Astrocyte of the cerebellum (primary cell): ENCODE results near the gene TMEM240.

ENCODE experiments used
- DNase-seq: peaks from one replicate; pipeline ENCODE4 v3.0.0-alpha.2; 2011; ENCODE audit warnings: low read depth
- H3K4me3 ChIP-seq: 2 replicates; pipeline ENCODE4 v1.5.1; 2011; ENCODE audit warnings: mild to moderate bottlenecking, low read depth, low read length, moderate library complexity
- CTCF ChIP-seq: IDR thresholded peaks from 2 replicates; pipeline ENCODE4 v1.5.1; 2012; ENCODE audit warnings: low read length, low read depth, moderate library complexity, mild to moderate bottlenecking; ENCODE audit errors: missing control alignments
- in situ Hi-C: cut with HindIII; loops from 2 replicates; pipeline ENCODE4 v1.10.0; 2017; ENCODE audit warnings: low sequenced_read_pairs

Gene TMEM240

GRCh38 chr1:1552263-1552639 is 11.8 kb upstream of the TMEM240 start:
- TF ChIP-seq CTCF = no peak
- in situ Hi-C loops = no loop called here
- H3K4me3 ChIP-seq = no peak overlapping the region
- DNase-seq = no peak

GRCh38 chr1:1551524-1552262 is 11.3 kb upstream of the TMEM240 start:
- in situ Hi-C loops = no loop called here
- no peak for DNase-seq
- H3K4me3 ChIP-seq = no peak overlapping the region
- TF ChIP-seq CTCF = no peak

- no peak for DNase-seq
- no peak overlapping the region for H3K4me3 ChIP-seq
- in situ Hi-C loops = no loop called here
- peak; percentile 68 for TF ChIP-seq CTCF
Observed at GRCh38 chr1:1550591-1551432, 10.4 kb upstream of the TMEM240 start.

- no peak overlapping the region for H3K4me3 ChIP-seq
- TF ChIP-seq CTCF = no peak
- no peak for DNase-seq
- in situ Hi-C loops = no loop called here
Observed at GRCh38 chr1:1550087-1550486, 9.7 kb upstream of the TMEM240 start.

- DNase-seq = no peak
- in situ Hi-C loops = no loop called here
- no peak overlapping the region for H3K4me3 ChIP-seq
- no peak for TF ChIP-seq CTCF
Observed at GRCh38 chr1:1548591-1548990, 8.2 kb upstream of the TMEM240 start.

GRCh38 chr1:1547476-1547875 is 7.1 kb upstream of the TMEM240 start:
- TF ChIP-seq CTCF = no peak
- in situ Hi-C loops = no loop called here
- no peak overlapping the region for H3K4me3 ChIP-seq
- no peak for DNase-seq
